IMR-90 (cell line): Measurements from ENCODE around the gene SVBP.

Source experiments
- BHLHE40 ChIP-seq: fragments of 150-350 bp; IDR thresholded peaks from 2 replicates; pipeline ENCODE4 v1.6.1; 2016; ENCODE audit warnings: mild to moderate bottlenecking, low read depth, low read length
- CEBPB ChIP-seq: IDR thresholded peaks from 2 replicates; pipeline ENCODE4 v1.6.1; 2012; ENCODE audit warnings: low read depth, low read length, improper control_type of control experiment
- ELK1 ChIP-seq: fragments of 150-350 bp; IDR thresholded peaks from 2 replicates; pipeline ENCODE4 v1.6.1; 2016; ENCODE audit warnings: low read depth, mild to moderate bottlenecking, low read length, moderate library complexity, borderline replicate concordance
- FOS ChIP-seq: fragments of 150-350 bp; IDR thresholded peaks from 2 replicates; pipeline ENCODE4 v1.6.1; 2016; ENCODE audit warnings: low read depth, low read length
- MXI1 ChIP-seq: IDR thresholded peaks from 2 replicates; pipeline ENCODE4 v1.6.1; 2012; ENCODE audit warnings: low read depth, mild to moderate bottlenecking, low read length, moderate library complexity, borderline replicate concordance
- NFE2L2 ChIP-seq: fragments of 150-350 bp; IDR thresholded peaks from 2 replicates; pipeline ENCODE4 v1.6.1; 2016; ENCODE audit warnings: low read depth, mild to moderate bottlenecking, low read length
- POLR2A ChIP-seq: IDR thresholded peaks from 2 replicates; pipeline ENCODE4 v1.6.1; 2012; ENCODE audit warnings: mild to moderate bottlenecking, low read depth, low read length
- RCOR1 ChIP-seq: IDR thresholded peaks from 2 replicates; pipeline ENCODE4 v1.6.1; 2012; ENCODE audit warnings: mild to moderate bottlenecking, low read length, improper control_type of control experiment; ENCODE audit not compliant: insufficient replicate concordance
- RFX5 ChIP-seq: IDR thresholded peaks from 2 replicates; pipeline ENCODE4 v1.8.0; 2012; ENCODE audit warnings: low read depth, mild to moderate bottlenecking, low read length, moderate library complexity
- TF ChIP-seq, protein P1 (sequence below): conservative IDR thresholded peaks from 2 replicates; pipeline ENCODE4 v1.5.1; 2012; ENCODE audit warnings: mild to moderate bottlenecking, low read depth, low read length, improper control_type of control experiment
- TF ChIP-seq, protein P2 (sequence below): fragments of 150-350 bp; IDR thresholded peaks from 2 replicates; pipeline ENCODE4 v1.6.1; 2017; ENCODE audit warnings: mild to moderate bottlenecking, antibody characterized with exemption, low read length, low read depth

- TF ChIP-seq, protein P1, sequence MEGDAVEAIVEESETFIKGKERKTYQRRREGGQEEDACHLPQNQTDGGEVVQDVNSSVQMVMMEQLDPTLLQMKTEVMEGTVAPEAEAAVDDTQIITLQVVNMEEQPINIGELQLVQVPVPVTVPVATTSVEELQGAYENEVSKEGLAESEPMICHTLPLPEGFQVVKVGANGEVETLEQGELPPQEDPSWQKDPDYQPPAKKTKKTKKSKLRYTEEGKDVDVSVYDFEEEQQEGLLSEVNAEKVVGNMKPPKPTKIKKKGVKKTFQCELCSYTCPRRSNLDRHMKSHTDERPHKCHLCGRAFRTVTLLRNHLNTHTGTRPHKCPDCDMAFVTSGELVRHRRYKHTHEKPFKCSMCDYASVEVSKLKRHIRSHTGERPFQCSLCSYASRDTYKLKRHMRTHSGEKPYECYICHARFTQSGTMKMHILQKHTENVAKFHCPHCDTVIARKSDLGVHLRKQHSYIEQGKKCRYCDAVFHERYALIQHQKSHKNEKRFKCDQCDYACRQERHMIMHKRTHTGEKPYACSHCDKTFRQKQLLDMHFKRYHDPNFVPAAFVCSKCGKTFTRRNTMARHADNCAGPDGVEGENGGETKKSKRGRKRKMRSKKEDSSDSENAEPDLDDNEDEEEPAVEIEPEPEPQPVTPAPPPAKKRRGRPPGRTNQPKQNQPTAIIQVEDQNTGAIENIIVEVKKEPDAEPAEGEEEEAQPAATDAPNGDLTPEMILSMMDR = no peak
- no peak for TF ChIP-seq BHLHE40
- no peak for TF ChIP-seq RFX5
- no peak for TF ChIP-seq CEBPB
- no peak for TF ChIP-seq POLR2A
- no peak for TF ChIP-seq FOS
- TF ChIP-seq, protein P2, sequence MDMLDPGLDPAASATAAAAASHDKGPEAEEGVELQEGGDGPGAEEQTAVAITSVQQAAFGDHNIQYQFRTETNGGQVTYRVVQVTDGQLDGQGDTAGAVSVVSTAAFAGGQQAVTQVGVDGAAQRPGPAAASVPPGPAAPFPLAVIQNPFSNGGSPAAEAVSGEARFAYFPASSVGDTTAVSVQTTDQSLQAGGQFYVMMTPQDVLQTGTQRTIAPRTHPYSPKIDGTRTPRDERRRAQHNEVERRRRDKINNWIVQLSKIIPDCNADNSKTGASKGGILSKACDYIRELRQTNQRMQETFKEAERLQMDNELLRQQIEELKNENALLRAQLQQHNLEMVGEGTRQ = no peak
- no peak for TF ChIP-seq MXI1
- TF ChIP-seq RCOR1 = no peak
- no peak for TF ChIP-seq NFE2L2
- TF ChIP-seq ELK1 = no peak
Measured at GRCh38 chr1:42824481-42825035, 7.4 kb upstream of the SVBP start.
